GDM1 (cell line): ENCODE data around the gene GJB1.
A peak's percentile ranks its signal among the peaks of the same experiment; 100 is the strongest.

Source experiments
- DNase-seq: peaks from one replicate; lab custom pipeline; 2025; lab: John Stamatoyannopoulos, UW

The GJB1 gene

DNA sequence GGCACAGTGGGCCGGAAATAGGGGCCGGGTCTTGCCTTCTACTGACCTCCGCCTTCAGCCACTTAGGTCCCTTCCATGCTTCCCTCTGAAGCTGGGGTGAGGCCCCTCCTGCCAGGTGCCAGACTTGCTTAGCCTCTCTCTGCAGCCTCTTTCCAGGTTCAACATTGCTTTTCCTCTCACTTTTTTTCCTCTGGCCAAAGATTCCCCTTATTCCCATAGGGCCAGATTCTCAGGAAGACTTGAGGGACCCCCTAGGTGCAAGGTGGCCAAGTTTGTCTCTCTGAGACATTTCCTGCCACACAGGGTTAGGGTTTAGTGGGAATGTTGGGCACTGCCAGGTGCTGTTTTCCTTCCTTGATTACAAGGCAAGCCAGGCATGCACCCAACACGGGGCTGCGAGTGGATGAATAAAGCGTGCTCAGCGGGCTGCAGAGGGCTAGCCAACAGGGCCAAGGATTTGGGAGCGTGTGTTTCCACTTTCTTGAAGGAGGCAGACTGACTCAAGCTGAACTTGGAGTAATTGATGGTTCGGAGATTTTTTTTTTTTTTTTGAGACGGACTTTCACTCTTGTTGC lies 7.6 kb upstream of the GJB1 start:
- DNase-seq = no peak

- DNase-seq = no peak
Observed at GRCh38 chrX:71216485-71216884, 6.5 kb upstream of the GJB1 start.

- no peak for DNase-seq
Observed at GRCh38 chrX:71217298-71217697, 5.7 kb upstream of the GJB1 start.

GRCh38 chrX:71221145-71221544 lies 1.9 kb upstream of the GJB1 start:
- no peak for DNase-seq

GRCh38 chrX:71224098-71224708 lies 1.2 kb downstream of the GJB1 start:
- DNase-seq = no peak

DNA sequence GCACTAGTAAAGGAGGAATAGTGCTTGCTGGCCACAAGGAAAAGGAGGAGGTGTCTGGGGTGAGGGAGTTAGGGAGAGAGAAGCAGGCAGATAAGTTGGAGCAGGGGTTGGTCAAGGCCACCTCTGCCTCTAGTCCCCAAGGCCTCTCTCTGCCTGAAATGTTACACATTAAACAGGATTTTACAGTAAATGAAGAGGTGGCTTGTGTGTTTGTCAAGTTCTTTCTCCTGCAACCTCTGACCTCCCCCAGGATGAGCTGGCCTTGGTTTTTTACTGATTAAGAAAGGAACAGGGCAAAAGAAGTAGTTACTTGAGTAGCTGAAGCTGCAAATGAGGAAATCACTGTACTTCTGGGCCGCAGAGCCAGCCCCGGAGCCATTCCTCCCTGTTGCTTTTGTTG lies 2.0 kb downstream of the GJB1 start:
- no peak for DNase-seq

- DNase-seq = no peak
Observed at GRCh38 chrX:71225676-71226075, 2.7 kb downstream of the GJB1 start.

- no peak for DNase-seq
Observed at GRCh38 chrX:71227370-71228062, 4.5 kb downstream of the GJB1 start.

DNA sequence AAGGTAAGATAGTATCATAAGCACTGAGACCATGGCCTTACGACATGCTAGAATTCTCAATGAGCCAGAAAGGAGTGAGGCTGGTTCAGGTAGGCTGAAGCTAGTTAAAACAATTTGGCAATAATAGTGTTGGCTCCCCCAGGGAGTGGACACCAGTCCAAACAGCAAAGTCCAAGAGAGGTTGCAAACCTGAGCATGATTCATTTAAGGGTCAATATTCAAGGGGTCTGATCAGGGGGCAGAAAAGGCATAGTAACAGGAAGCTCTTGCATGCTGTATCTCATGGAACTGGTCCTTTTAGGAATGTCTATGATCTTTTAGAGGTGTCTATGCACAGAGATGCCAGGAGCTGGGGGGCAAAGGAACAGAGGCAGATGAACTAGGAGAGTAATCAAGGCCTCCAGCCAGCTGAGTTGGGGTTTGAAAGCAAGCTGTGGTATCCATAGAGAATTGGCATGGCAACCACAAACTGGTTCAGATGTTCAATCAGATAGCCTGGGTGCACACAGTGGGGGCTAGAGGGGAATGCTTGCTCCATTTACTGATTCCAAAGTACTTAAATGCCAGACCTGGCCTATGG lies 5.1 kb downstream of the GJB1 start:
- no peak for DNase-seq

DNA sequence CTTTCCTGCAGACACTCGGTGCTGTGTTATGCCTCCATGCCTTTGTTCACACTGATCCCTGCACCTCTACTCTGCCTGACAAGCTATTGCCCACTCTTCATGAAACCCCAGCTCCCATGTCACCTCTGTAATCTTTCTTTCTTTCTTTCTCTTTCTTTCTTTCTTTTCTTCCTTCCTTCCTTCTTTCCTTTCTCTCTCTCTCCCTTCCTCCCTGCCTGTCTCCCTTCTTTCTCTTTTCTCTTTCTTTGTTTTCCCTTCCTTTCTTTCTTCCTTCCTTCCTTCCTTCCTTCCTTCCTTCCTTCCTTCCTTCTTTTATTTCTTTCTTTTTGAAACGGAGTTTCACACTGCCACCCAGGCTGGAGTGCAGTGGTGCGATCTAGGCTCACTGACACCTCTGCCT lies 12.5 kb downstream of the GJB1 start:
- no peak for DNase-seq

- no peak for DNase-seq
Observed at GRCh38 chrX:71236836-71237235, 13.8 kb downstream of the GJB1 start.

- no peak for DNase-seq
Observed at GRCh38 chrX:71239781-71240180, 16.8 kb downstream of the GJB1 start.

- no peak for DNase-seq
Observed at GRCh38 chrX:71241301-71241700, 18.3 kb downstream of the GJB1 start.

GRCh38 chrX:71244359-71245128 lies 21.5 kb downstream of the GJB1 start:
- no peak for DNase-seq

- DNase-seq = no peak
Observed at GRCh38 chrX:71245159-71245558, 22.1 kb downstream of the GJB1 start.

- DNase-seq = no peak
Observed at GRCh38 chrX:71250841-71251240, 27.8 kb downstream of the GJB1 start.

GRCh38 chrX:71251466-71251973 lies 28.5 kb downstream of the GJB1 start:
- DNase-seq = peak; percentile 31

- no peak for DNase-seq
Observed at GRCh38 chrX:71252221-71252620, 29.2 kb downstream of the GJB1 start.

DNA sequence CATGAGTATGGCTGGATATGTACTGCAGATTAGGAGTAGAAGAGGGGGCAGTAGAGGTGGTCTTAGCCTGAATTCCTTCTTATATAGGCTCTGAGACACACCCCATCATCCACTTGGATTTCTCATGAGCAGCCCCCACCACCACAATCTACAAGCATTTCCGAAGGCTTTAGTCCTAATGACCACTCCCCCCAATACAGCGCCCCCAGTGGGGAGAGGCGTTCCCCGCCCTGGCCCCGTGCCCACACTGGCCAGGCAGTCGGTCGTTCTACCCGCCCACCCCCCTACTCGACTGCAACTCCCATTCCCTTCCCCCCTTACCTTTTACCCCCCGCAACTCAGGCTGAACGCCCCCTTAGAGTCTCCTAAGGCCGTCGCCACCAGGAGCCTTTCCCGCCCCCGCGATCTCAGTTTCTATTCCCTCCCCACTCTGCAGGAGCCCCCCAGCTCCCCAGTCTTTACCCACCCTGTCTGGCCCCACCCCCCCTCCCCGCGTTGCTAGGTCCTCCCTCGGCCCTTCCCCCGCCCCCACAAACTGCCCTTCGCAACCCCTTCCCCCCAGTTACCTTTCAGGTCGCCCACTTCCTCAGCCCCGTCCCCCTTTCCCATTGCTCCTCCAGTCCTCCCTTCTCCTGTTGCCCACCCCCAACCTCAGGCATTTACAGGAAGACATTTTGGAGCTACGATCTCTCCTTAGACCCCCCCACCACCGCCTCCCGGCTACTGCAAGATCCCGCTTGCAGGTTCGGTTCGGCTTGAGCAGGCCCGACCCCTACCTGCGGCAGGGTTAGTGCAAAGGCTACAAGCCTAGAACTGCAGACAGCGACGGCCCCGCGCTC lies 30.4 kb downstream of the GJB1 start:
- DNase-seq = no peak

DNA sequence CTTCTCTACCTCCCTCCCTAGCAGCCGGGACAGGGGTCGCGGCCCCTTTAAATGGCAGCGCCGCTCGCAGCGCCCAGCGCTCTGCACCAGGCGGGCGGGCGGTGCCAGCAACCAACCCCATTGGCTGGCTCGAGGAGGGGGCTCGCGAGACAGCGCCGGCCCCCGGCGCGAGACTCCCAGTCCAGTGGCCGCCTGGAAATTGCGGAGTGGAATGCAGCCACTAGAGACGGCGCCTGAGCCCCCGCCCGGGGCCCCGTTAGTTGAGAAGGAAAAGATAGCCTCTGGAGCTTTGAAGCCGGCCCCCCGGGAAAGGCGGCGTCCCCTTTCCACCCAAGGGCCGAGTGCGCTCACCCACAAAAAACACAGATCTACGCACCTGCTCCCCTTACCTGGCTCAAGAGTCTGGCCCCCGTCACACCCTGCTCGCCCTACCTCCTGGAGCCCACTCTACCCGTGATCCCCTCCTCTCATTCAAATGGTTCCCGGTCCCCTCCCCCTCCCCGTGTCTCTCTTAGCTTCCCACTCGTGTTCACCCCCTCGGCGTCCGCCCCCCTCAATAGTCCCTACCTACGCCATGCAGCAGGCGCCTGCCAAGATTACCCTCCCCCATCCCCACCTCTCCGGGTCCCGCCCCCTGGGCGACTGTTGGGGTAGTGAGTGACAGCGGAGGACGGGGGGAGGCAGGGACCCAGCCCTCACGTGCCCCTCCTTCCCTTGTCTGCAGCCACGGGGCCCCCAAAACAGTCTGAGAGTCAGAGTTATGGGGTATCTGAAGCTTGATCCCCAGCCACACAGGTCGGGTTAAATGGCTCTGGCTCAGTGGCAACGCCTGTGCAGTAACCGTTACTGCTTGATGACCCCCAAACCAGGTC lies 31.3 kb downstream of the GJB1 start, which contains the start of gene ZMYM3:
ZMYM3 (minus strand) TSS at position 49 of the 872 bp plus-strand sequence. CDS start 885 bp downstream, outside the sequence.
- peak; percentile 78 for DNase-seq
